Endometrium (tissue), 2 donors: ENCODE data around the gene IL4R.
"Not testable (repeated sequence)": the region's sequence is repeated elsewhere in the genome, so short reads cannot be mapped to it uniquely, and the experiment has no call there.

Experiments used
- FAIRE-seq: peaks from 2 replicates; lab custom pipeline; 2012; peaks lifted over from hg19 to GRCh38; lab: Jason Lieb, UNC
- donor health status: control.
- donor health status: control.

Gene IL4R

DNA sequence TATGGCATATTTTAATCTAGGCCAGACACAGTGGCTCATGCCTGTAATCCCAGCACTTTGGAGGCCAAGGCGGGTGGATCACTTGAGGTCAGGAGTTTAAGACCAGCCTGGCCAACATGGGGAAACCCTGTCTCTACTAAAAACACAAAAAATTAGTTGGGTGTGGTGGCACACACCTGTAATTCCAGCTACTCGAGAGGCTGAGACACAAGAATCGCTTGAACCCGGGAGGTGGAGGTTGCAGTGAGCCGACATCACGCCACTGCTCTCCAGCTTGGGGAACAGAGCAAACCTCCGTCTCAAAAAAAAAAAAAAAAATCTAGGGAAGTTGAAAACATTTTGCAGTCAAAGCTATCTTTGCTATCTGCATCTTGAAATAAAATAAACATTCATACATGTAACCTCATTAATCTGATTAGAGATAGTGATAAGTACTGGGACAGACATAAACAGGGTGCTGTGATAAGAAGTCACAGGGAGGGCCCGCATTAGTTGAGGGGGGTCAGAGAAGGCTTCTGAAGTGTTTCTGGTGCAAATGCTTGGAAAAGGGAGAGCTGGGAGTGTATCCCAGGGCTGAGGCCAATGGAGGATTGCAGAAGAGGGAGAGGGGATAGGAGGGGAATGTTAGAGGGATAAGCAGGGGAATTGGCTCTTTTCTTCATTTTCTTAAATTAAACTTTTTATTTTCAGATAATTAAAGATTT lies 15.8 kb downstream of the IL4R start:
- FAIRE-seq = not testable (repeated sequence)

GRCh38 chr16:27330542-27330941 lies 16.8 kb downstream of the IL4R start:
- FAIRE-seq = no peak

GRCh38 chr16:27332105-27332504 lies 18.3 kb downstream of the IL4R start:
- FAIRE-seq = no peak

DNA sequence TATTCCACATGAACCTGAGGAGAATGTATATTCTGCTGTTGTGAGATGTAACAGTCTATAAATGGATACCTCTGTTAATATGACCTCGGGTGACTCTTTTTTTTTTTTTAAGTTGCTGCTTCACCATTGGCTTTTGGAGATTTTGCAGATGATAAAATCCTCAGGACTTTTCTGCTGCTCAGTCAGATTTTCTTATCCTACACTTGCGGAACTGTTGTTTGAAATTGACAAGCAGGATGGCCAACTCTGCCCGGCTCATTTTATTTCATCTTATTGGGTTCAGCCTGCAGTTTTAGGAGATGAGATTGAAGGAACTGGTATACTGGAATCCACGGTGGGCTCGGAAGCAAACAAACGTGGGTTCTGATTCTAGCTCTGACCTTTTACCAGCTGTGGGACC lies 19.3 kb downstream of the IL4R start:
- FAIRE-seq = no peak

- no peak for FAIRE-seq
Observed at GRCh38 chr16:27333549-27333948, 19.8 kb downstream of the IL4R start.

- FAIRE-seq = no peak
Observed at GRCh38 chr16:27334192-27334764, 20.5 kb downstream of the IL4R start.

DNA sequence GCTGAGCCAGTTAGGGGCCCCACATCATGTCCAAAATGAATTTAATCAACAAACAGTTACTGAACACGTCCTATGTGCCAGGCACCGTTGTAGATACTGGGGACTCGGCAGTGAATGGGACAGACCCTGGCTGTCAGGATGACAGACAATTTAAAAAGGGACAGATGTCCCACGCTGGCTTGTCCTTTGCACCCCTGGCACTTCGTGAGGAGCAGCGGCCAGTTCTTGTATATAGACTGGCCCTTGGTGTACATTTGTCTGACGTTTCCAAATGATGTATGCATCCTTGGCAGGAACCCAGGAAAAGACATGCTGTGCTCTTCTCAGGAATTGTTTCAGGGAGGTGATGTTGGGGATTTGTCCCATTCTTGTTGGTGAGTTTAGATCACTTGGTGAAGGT lies 21.1 kb downstream of the IL4R start:
- no peak for FAIRE-seq

- no peak for FAIRE-seq
Observed at GRCh38 chr16:27335349-27336053, 21.7 kb downstream of the IL4R start.

DNA sequence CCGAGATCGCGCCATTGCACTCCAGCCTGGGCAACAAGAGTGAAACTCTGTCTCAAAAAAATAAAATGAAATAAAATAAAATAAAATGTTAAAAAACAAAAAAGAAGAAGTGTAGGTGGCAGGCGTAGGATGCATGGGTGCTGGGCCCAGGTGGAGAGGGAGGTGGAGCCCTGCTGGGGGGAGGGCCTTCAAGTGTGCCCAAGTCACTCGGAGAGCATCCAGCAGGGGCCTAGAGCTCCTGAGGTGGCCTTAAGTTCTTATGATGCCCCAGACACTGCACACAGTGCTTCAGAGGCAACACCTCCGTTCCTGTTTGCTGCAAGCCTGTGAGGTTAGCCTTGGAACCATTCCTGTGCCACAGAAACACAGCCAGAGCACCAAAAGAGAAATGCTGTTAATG lies 23.2 kb downstream of the IL4R start:
- no peak for FAIRE-seq

DNA sequence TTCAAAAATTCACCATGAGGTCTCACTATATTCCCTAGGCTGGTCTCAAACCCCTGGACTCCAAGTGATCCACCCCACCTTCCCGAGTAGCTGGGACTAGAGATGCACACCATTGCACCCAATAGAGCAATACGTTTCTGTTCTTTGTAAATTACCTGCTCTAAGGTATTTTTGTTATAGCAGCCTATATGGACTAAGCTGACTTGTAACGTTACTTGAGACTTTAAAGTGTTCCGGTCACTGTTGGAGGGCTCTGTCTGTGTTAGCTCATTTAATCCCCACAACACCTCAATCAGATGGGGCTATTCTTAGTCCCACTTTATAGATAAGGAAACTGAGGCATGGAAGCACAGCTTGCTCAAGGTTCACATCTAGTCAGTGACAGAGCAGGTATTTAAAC lies 25.4 kb downstream of the IL4R start:
- no peak for FAIRE-seq

DNA sequence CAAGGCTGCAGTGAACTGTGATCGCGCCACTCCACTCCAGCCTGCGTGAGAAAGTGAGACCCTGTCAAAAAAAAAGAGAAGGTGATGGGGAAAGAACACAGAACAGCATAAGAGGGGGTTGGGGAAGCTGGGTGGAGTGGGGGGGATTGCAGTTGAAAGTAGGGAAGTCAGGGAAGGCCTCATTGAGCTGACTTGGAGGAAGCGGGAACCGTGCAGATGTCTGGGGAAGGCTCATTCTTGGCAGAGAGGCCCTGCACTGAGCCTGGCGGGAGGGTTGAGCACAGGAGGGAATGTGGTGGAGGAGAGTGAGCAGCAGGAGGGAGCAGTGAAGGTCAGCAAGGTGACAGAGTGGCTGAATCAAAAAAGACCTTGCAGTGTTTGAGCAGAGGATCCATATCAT lies 26.9 kb downstream of the IL4R start:
- FAIRE-seq = no peak

DNA sequence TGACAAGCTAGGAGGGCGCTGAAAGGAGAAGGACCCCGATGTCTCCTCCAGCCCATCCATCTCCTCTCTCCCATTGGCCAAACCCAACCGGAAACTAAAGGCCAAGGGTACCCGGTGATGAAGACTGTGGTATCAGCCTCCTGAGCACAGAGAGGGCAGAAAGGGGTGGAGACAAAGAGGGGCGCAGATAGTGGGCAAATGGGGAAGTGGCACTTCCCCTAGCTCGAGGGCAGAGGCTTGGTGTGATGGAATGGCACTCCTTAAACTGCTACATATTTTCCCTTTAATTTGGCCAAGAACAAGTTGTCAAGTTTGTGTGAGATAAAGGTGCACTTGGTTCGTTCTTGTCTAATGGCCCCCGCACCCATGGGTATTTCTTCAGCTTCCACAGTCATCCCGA lies 27.8 kb downstream of the IL4R start:
- FAIRE-seq = no peak

- no peak for FAIRE-seq
Observed at GRCh38 chr16:27341971-27342370, 28.2 kb downstream of the IL4R start.

DNA sequence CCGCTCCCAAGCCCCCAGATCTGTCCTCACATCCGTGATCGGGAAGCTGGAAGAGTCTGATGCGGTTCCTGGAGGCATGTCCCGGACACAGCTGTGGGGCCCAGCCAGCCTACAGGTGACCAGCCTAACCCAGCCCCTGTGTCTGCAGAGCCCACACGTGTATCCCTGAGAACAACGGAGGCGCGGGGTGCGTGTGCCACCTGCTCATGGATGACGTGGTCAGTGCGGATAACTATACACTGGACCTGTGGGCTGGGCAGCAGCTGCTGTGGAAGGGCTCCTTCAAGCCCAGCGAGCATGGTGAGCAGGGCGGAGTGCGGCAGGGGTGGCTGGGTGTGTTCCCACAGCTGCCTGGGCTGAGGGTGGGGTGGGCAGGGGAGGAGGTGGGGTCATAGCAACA lies 30.9 kb downstream of the IL4R start:
- FAIRE-seq = no peak

DNA sequence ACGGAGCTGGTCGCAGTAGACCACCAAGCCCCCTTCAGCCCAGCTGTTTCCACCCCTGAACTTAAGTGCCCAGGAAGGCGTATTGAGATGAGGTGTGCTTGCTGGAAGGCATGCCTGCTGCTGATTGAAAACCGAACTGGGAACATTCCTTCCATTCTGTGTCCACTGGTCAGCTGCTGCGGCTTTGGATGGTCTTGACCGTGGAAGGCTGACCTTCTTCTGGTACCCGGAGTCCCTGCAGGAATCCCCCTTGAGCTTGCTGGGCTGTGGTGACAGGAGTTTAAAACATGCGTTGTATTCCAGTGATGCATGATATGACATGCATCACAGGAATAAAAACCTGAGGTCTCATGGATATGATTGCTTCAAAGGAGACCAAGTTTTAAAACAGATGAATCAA lies 31.4 kb downstream of the IL4R start:
- FAIRE-seq = no peak

- no peak for FAIRE-seq
Observed at GRCh38 chr16:27346819-27347218, 33.0 kb downstream of the IL4R start.

GRCh38 chr16:27347930-27348685 lies 34.3 kb downstream of the IL4R start:
- no peak for FAIRE-seq

DNA sequence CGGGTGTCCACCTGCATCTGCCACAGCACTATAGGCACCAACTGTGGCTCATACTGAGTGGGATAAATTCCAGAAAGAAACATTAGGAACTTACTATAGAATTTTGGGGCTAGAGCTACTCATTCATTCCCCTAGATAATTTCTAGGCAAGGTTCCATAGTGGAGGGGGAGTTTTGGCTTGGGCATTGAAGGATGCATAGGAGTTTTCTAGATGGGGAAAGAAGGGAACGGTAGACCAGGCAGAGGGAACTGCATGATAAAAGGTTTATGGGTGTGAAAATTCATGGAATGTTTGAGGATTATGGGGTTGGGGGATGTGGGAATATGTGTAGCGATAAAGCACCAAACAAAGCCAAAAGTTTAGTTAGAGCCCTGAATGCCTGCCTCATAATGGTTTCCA lies 35.5 kb downstream of the IL4R start:
- no peak for FAIRE-seq

- FAIRE-seq = no peak
Observed at GRCh38 chr16:27350006-27350405, 36.2 kb downstream of the IL4R start.

DNA sequence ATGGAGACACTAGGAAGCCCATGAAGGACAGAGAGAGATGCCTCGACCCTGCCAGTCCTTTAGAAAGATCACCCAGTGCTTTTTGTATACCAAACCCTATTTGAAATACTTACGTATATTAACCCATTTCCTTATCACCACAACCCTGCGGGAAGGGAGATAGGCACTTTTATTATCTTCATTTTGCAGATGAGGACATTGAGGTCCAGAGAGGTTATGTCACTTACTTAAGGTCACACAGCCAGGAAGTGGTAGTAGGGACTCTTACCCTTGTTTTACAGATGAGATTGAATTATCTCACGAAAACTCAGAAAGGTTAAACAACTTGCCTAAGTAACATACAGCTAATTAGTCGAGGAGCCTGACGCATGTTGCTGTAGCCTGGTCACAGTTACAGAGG lies 38.2 kb downstream of the IL4R start:
- no peak for FAIRE-seq

DNA sequence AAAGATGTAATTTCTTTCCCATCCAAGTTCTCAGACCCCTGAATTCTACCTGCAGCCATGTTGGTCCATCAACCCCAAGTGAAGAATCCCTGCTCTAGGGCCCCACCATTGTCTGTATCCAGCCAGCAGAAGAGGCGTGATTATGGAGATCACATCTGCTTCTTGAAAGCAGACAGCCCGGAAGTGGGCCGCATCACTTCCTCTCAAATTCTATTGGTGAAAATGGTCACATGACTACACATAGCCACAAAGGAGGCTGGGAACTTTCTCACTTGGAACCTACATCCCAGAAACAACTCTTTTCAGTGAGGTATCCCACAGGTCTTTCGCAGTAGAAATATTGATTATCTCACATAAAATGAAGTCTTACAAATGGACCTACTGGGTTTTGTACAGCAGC lies 40.1 kb downstream of the IL4R start:
- no peak for FAIRE-seq

GRCh38 chr16:27355610-27356009 lies 41.8 kb downstream of the IL4R start:
- FAIRE-seq = no peak

- no peak for FAIRE-seq
Observed at GRCh38 chr16:27356794-27357193, 43.0 kb downstream of the IL4R start.
